CD4-positive, alpha-beta T cell treated with Interleukin-6 for 4 hours (primary cell): ENCODE results near the gene RET.
A peak's percentile ranks its signal among the peaks of the same experiment; 100 is the strongest.
"Not testable (repeated sequence)": the region's sequence is repeated elsewhere in the genome, so short reads cannot be mapped to it uniquely, and the experiment has no call there.

Experiments used
- DNase-seq: peaks from one replicate; pipeline ENCODE4 v3.0.0-alpha.2; 2020; ENCODE audit warnings: mixed read lengths

Gene RET

DNA sequence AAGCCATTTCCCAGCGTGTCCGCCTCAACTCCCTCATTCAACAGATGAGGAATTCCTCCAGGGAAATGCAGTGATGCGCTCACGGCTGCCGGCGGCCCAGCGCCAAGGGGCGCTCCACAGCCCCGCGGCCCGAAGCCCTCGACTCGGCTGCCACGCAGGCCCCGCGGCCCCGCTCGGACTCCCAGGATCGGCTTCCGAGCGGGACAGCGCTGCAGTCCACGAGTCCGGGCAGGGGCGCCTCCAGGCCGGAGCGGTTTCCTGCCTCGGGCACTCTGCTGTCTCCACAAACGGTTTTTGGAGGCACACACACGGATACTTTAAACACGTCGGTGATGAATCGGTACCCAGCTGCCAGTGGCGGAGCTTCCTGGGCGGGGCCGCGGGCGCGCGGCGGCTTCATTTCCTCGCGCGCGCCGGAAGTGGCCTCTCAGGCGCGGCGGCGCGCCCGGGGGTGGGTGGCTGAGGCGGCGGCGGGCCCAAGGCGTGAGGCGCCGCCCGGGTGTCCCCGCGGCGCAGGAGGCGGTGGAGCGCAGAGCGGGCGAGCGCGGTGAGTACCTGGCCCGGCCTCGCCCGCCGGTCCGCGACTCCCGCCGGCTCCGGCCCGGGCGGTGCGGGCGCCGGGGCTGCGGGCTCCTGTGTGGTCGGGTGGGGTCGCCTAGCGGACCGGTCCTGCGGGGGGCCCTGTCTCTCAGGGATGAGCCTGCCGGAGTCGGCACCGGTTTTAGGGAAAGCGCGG lies 61.3 kb downstream of the RET start, which contains the start of gene CSGALNACT2:
CSGALNACT2 (plus strand) TSS at position 425 of the 736 bp plus-strand sequence. CDS start 16,705 bp downstream, outside the sequence.
- peak; percentile 92 for DNase-seq

DNA sequence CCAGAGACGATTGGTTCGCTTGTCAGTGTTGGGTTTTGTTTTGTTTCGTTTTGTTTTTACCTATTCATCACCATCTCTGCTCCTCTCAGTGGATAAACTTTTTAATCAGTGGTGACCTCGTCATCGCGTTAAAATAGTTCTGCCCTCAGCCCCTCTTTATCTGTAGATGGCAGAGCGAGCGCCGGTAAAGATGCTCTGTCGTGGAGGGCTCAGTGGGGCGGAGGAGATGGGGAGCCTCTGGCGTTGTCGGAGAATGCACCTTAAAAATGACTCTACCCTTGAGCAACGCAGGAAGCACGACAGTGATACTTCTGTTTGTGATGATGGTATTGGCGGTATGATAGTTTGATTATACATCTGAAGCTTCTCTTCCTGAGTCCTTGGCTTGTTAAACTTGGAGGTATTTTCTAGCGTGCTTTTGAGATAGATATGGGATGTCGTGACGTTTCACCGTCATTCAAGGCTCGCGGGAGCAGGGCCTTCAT lies 61.9 kb downstream of the RET start:
- peak; percentile 70 for DNase-seq

DNA sequence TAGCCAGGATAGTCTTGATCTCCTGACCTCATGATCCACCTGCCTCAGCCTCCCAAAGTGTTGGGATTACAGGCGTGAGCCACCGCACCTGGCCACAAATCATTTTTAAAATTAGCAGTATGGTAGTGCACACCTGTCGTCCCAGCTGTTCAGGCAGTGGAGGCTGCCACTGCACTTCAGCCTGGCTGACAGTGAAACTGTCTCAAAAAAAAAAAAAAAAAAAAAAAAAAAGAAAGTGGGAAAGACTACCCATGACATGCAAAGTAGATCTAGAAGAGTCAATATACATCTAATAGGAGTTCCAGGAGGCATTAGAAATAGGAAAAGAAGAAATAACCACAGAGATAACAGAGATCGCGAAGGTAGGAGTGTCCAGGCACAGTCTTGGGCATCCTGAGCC lies 64.6 kb downstream of the RET start:
- DNase-seq, result no peak

DNA sequence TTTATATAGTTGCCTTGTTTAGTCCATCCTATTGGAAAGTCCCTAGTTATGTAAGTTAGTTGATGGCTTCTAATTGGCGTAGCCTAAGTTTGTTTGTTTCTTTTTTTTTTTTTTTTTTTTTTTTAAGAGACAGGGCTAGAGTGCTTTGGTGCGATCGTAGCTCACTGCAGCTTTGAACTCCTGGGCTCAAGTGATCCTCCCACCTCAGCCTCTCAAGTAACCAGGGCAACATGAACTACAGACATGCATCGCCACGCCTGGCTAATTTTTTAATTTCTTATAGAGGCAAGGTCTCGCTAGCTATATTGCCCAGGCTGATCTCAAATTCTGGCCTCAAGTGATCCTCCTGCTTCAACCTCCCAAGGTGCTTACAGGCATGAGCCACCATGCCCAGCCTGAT lies 68.4 kb downstream of the RET start:
- no peak for DNase-seq

DNA sequence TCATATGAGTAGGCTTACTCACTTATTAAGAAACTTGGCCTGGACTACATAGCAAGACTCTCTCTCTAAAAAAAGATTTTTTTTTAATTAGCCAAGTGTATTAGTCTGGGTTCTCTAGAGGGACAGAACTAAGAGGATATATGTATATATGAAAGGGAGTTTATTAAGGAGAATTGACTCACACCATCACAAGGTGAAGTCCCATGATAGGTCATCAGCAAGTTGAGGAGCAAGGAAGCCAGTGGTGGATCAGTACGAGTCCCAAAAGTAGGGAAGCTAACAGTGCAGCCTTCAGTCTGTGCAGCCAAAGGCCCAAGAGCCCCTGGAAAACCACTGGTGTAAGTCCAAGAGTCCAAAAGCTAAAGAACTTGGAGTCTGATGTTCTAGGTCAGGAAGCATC lies 69.1 kb downstream of the RET start:
- not testable (repeated sequence) for DNase-seq

DNA sequence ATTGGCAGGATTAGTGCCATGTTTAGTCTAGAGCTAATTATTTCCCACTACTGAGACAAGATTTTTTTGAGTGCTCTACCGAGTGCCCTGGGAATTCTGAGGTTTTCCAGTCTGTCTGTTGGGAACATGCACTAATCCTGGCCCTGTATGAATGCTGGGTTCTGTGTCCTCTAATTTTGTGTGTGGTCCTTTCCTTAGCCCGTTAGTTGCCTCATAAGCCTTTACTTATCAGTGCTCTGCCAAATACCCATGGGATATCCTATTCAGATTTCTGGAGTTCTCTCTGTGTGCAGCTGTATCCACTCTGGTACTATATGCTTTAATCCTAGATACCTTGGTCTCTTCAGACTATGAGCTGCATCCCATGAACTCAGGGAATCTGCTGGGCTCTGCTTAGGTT lies 74.5 kb downstream of the RET start:
- no peak for DNase-seq

DNA sequence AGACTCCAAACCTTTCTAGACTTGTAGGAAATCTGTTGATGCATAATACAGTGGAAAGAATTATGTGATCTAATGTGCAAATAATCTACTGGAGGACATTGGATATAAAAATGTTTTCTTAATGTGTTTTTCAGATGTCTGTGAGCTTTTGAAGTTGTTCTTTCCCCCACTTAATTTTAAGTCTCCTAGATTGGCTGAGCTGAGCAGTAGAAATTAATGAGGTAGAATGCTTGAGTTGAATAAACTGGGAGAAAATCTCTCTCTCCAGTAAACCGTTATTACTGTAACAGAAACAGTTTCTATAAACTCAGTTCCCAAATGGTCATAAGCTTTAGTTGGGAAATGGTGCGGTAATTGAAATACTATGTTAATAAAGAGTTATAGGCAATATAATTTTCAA lies 77.0 kb downstream of the RET start:
- no peak for DNase-seq

DNA sequence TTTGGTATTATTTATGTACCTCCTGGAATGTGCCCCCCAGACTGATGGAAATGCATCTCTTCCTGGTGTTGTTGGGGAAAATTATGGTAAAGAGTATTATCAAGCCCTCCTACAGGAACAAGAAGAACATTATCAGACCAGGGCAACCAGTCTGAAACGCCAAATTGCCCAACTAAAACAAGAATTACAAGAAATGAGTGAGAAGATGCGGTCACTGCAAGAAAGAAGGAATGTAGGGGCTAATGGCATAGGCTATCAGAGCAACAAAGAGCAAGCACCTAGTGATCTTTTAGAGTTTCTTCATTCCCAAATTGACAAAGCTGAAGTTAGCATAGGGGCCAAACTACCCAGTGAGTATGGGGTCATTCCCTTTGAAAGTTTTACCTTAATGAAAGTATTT lies 78.4 kb downstream of the RET start:
- no peak for DNase-seq

DNA sequence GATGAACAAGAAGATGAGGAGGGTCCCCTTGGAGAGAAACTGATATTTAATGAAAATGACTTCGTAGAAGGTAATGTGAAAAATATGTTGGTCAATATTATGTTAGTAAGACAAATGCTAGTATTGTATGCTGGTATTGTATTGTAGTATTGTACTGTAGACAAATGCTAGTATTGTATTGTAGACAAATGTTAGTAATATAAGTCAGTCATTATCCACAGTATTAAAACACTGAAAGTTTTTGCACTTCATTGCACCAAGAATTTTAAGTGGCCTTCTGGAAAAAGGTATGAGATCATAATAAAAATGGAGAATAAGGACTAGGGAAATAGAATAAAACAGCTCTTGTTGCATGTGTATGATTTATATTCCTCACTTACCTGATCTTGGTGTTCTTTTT lies 78.9 kb downstream of the RET start:
- DNase-seq, result no peak

DNA sequence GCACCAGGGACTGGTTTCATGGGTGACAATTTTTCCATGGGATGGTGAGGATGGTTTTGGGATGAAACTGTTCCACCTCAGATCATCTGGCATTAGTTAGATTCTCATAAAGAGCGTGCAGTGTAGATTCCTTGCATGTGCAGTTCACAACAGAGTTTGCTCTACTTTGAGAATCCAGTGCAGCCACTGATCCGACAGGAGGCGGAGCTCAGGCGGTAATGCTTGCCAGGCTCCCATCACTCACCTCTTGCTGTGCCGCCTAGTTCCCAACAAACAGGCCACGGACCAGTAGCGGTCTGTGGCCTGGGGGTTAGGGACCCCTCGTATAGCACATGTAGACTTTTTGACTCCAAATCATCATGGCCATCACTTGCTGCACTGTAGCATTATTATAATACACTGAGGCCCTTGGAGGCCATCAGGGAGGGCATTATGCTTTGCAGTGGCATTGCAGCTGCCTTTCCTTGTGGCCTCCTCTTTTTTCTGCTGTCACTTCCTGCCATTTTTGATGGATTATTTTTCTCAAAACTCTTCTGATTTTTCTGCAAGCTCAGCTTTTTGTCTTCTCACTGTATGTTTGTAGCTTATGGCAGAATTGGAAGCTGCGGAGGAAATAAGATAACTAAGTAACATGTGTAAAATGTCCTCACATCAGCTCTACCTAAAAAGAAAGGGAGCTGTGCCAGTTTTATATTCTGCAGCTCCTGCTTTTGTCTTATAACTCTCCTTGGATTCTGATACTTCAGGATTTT lies 79.9 kb downstream of the RET start:
- DNase-seq, result no peak

DNA sequence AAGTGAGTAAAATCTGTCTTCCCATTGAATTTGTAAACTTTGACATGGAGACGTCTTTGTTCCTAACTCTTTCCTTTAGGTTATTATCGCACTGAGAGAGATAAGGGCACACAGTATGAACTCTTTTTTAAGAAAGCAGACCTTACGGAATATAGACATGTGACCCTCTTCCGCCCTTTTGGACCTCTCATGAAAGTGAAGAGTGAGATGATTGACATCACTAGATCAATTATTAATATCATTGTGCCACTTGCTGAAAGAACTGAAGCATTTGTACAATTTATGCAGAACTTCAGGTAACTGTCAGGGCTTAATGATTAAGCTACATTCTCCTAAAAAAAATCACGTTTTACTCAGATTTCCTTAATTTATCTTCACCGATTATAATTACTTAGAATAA lies 81.8 kb downstream of the RET start:
- no peak for DNase-seq

DNA sequence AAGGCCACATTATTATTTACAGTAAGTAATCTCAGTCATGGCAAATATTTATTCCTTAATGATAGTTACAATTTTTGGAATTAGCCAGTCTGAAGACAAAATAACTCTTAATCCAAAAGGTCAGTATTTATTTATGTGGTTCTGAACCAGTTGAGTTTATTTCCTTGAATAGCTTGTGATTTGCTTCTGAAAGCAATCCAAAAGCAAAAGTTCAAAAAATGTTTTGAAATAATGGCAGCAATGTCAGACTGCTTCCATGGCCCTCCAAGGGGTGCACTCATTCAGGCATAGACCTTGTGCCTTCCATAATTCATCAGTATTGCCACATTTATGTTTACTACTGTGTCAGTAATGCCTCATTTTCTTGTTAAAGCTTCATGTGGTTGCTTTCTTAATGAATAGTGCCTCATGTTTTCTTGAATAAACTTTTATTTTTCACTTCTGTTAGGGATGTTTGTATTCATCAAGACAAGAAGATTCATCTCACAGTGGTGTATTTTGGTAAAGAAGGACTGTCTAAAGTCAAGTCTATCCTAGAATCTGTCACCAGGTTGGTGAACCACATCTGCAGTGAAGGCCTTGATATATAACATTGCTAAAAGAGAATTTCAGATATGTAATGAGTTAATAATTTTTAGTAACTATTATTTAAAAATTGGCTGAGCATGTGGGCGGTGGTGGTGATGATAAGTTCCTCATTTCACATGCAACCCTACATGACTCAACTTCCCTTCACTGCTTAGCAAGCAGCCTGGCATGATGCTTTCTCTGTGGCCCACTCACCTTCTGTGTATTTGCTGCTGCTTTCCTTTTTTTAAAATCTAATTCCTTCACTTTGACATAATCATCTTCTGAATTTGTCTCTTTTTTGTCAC lies 83.4 kb downstream of the RET start:
- peak; percentile 10 for DNase-seq

DNA sequence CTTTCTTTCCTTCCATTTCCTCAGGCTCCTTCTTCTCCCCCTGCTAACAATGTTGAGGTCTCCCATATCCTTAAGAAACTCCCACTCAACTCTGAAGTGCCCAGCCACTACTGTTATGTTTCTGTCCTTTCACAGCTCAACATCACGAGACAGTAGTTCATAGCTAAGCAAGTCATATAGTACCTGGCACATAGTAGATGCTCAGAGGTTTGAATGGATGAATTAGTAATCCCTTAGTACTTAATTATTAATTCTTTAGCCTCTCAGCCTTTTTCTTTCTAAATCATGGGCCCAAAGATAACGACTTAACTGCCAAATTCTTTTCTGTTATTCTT lies 84.0 kb downstream of the RET start:
- DNase-seq, result no peak

DNA sequence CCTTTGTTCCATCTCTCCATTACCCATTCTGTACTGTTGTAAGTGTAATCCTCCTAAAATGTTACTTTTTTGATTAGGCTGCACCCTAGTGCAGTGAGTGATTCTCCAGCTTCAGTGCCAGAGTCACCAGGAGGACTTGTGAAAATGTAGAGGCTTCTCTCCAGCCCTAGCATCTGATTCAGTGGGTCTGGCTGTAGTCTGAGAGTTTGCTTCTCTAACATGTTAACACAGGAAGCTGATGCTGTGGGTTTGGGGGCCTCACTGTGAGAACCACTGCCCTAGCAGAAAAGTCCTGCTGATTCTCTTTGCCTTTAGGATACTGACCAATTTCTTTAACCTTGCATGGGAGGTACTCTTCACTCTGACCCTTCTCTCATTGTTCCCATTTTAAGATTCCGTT lies 85.7 kb downstream of the RET start:
- DNase-seq, result no peak

DNA sequence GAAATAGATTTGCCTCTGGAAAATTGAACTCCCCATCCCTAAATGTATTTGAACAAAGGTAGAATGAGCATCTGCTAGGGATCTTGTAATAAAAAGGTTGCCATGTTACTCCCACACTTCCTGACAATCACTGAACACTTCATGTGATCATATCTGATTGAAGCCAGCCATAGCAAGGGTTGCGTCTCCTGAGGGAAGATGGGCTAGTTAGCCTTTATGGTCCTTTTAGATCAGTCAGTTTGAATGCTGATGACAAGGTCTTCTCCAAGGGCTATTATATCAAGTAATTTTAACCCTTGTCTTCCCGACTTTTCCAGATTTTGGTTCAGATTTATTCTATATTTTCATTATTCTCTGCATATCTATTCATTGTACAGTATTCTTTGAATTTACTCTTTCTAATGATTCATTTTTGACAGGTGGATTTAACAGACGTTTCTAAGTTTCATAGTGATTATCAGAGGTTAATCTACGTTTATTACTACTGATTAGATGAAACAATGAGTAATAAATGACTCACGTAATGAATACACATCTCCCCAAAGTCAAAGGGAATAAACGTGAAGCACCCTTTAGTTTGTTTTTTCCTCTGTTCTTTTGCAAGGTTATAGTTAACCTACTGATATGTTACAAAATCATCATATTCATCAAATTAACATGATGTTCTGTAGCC lies 89.5 kb downstream of the RET start:
- no peak for DNase-seq

DNA sequence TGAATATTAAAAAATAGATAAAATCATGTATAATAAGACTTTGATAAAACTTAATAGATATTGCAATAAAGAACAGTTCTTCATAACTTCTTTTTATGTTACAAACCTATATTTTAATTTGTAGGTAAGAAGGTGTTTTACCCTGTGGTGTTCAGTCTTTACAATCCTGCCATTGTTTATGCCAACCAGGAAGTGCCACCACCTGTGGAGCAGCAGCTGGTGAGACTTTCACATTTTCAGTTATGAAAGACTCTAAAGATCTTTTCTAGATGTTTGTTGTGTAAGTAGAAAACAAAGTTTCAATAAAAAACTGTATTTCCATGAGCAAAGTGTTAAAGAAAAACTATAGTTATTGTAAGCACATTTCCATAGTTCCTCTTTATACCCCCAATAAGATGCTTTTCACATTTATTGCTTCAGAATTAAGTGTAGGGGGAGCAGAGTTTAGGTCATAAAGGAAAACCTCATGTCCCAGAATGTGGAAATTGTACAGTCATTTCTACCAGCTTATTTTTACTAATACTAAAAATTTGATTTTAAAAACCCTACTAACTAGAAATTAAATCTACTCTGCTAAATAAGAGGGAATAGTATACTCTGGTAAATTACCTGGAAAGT lies 90.1 kb downstream of the RET start:
- no peak for DNase-seq

DNA sequence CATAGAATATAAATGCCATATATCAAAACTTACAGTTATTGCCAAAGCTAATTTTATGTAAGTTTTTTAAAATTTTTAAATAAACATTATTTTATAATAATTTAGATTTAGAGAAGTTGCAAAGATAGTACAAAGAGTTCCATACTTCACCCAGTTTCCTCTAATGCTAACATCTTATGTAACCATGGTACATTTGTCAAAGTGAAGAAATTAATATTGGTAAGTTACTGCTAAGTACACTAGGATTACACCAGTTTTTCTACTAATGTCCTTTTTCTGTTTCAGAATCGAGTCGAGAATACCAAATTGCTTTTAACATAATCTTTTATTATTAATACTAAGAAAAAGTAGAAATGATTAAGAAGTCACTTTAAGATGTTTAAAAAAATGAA lies 90.6 kb downstream of the RET start:
- no peak for DNase-seq

DNA sequence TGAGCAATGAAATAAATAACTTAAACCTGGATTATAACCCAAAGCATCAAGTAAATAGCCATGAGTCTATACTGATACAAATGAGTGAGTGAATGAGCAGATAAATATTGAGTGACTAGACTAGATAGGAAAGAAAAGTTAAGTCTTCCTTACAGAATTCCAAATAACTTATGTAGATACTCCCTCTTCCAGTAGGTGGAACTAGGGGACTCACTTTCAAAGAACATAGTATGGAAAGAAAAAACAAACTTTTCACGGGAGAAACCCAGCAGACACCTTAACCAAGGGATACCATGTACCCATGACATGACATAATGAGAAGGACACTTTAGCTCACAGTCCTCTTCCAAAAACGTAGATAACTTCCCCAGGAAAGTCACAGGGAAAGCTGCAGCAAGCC lies 93.6 kb downstream of the RET start:
- no peak for DNase-seq

DNA sequence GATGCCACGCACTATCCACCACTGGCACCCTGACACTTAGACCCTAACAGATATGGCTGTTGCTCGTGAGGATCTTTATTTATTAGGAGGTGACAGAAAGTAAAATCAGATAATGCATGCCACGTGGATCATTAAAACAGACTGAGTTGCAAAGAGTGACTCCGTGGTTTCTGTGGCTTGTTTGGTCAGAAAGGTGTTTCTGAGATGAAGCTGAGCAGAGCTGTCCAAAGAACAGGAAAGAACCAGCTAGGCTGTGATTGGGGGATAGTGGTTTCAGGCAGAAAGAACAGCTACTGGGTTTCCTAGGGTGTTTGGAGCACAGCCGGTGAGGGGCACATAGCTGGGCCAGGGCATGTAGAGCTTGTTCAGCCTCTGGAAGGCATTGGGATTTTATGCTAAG lies 95.8 kb downstream of the RET start:
- no peak for DNase-seq

DNA sequence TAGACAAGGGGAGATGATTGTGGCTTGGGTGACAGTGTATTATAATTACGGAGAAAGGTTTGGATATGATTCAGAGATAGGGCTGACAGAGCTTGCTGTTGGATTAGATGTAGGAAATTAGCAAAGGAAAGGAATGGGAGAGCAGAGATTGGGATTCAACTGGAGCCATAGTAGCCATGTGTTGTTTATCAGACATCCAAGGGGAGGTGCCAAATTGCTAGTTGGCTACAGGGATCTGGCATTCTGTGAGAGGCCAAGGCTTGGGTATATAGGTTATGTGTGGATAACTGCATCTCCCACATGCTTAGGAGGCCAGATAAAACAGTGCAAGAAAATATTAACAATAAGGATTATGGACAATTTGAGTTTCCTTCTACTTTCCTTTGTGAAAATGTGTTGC lies 96.3 kb downstream of the RET start:
- DNase-seq, result no peak

DNA sequence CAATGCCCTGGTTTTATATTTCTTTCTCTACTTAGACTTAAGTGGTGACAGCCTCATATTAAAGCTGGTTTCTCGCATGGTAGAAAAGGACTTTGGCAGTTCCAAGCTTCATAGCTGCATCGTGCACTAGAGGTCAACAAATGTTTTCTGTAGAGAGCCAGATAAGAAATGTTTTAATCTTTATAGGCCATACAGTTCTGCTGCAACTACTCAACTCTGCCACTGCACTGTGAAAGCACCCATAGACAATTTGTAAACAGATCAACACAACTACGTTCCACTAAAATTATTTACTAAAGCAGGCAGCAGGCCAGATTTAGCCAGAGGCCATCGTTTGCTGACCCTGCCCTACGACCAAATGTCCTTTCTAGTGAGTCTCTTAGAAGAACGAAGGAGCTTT lies 98.1 kb downstream of the RET start:
- DNase-seq, result no peak

DNA sequence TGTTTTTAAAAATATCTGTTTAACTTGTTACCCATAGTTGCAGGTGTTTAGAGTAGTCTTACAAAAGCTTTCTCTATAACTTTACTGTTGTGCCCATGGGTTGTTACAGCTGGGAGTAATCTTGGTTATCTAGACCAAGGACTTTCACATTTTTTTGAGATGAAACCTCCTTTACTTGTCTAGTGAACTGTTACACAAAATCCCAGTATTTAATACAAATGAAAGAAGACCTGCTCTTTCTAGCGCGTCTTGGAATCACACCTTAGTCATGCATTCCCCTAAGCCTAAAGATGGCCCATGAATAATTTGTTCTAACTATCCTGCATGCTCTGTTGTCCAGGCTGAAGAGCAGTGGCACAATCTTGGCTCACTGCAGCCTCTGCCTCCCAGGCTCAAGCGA lies 99.4 kb downstream of the RET start:
- no peak for DNase-seq

DNA sequence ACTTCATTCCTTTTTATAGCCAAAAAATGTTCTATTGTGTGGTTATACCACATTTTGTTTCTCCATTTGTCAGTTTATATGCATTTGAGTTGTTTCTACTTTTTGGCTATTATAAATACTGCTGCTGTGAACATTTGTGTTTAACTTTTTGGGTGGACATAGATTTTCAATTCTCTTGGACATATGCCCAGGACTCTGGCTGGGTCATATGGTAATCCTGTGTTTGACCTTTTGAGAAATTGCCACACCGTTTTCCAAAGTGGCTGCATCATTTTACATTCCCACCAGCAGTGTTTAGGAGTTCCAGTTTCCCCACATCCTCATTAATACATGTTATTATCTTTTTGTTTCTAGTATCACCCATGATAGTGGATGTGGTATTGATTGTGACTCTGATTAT lies 100.7 kb downstream of the RET start:
- no peak for DNase-seq
